WI38 (cell line): ENCODE data around the gene WWOX.

ENCODE experiments used
- H3K4me3 ChIP-seq: 2 replicates; pipeline ENCODE4 v1.5.1; 2011; ENCODE audit warnings: low read depth, mild to moderate bottlenecking, control low read depth, low read length
- CTCF ChIP-seq: IDR thresholded peaks from 2 replicates; pipeline ENCODE4 v1.5.1; 2012; ENCODE audit warnings: low read depth, mild to moderate bottlenecking, control low read depth, low read length

The WWOX gene

GRCh38 chr16:78980825-78981224 lies 881.4 kb downstream of the WWOX start:
- no peak overlapping the region for H3K4me3 ChIP-seq
- TF ChIP-seq CTCF, result no peak

GRCh38 chr16:78982096-78982744 lies 882.8 kb downstream of the WWOX start:
- no peak for TF ChIP-seq CTCF
- no peak overlapping the region for H3K4me3 ChIP-seq

GRCh38 chr16:78984324-78984723 lies 884.9 kb downstream of the WWOX start:
- TF ChIP-seq CTCF, result no peak
- no peak overlapping the region for H3K4me3 ChIP-seq

GRCh38 chr16:78984887-78985464 lies 885.5 kb downstream of the WWOX start:
- no peak overlapping the region for H3K4me3 ChIP-seq
- TF ChIP-seq CTCF, result no peak

GRCh38 chr16:78985716-78986605 lies 886.5 kb downstream of the WWOX start:
- no peak for TF ChIP-seq CTCF
- no peak overlapping the region for H3K4me3 ChIP-seq

- no peak overlapping the region for H3K4me3 ChIP-seq
- no peak for TF ChIP-seq CTCF
Observed at GRCh38 chr16:78987666-78988065, 888.2 kb downstream of the WWOX start.
